IPS-15b (cell line): ENCODE measurements around the gene ZBTB16.

ENCODE experiments used
- H3K27me3 ChIP-seq: one replicate; pipeline ENCODE4 v1.6.1; 2013; ENCODE audit warnings: low read length; ENCODE audit not compliant: control insufficient read depth, insufficient read depth
- H3K36me3 ChIP-seq: one replicate; pipeline ENCODE4 v1.6.1; 2013; ENCODE audit warnings: low read length; ENCODE audit not compliant: control insufficient read depth, insufficient read depth
- H3K4me1 ChIP-seq: one replicate; pipeline ENCODE4 v1.6.1; 2013; ENCODE audit warnings: mild to moderate bottlenecking, low read length; ENCODE audit not compliant: control insufficient read depth, insufficient read depth
- H3K4me3 ChIP-seq: one replicate; pipeline ENCODE4 v1.5.1; 2013; ENCODE audit warnings: low read depth, low read length
- H3K9ac ChIP-seq: one replicate; pipeline ENCODE4 v1.6.1; 2013; ENCODE audit warnings: low read depth, mild to moderate bottlenecking, low read length
- H3K9me3 ChIP-seq: one replicate; pipeline ENCODE4 v1.6.1; 2013; ENCODE audit warnings: mild to moderate bottlenecking, low read length; ENCODE audit not compliant: control insufficient read depth, insufficient read depth

Gene ZBTB16

GRCh38 chr11:114201219-114201618 lies 141.7 kb downstream of the ZBTB16 start:
- H3K36me3 ChIP-seq, result no peaks in the 10 kb centered on the region
- H3K9ac ChIP-seq, result no peak overlapping the region
- H3K27me3 ChIP-seq, result no peaks in the 10 kb centered on the region
- H3K4me3 ChIP-seq, result no peak overlapping the region
- no peaks in the 10 kb centered on the region for H3K9me3 ChIP-seq
- no peaks in the 10 kb centered on the region for H3K4me1 ChIP-seq

GRCh38 chr11:114202011-114202609 lies 142.6 kb downstream of the ZBTB16 start:
- Histone ChIP-seq H3K27me3 (no peaks in the 10 kb centered on the region), H3K4me3 (no peak overlapping the region), H3K4me1 (no peaks in the 10 kb centered on the region), H3K9ac (no peak overlapping the region), H3K9me3 (no peaks in the 10 kb centered on the region), H3K36me3 (no peaks in the 10 kb centered on the region)

- peaks cover 3% of the 10 kb centered on the region for H3K4me1 ChIP-seq
- H3K9ac ChIP-seq, result no peak overlapping the region
- no peaks in the 10 kb centered on the region for H3K27me3 ChIP-seq
- H3K4me3 ChIP-seq, result no peak overlapping the region
- no peaks in the 10 kb centered on the region for H3K9me3 ChIP-seq
- no peaks in the 10 kb centered on the region for H3K36me3 ChIP-seq
Observed at GRCh38 chr11:114207096-114207495, 147.6 kb downstream of the ZBTB16 start.

- Histone ChIP-seq H3K36me3 (no peaks in the 10 kb centered on the region), H3K4me1 (peaks cover 13% of the 10 kb centered on the region), H3K9me3 (no peaks in the 10 kb centered on the region), H3K27me3 (no peaks in the 10 kb centered on the region), H3K4me3 (no peak overlapping the region), H3K9ac (no peak overlapping the region)
Observed at GRCh38 chr11:114208377-114208776, 148.9 kb downstream of the ZBTB16 start.

GRCh38 chr11:114209343-114209742 lies 149.8 kb downstream of the ZBTB16 start:
- no peaks in the 10 kb centered on the region for H3K27me3 ChIP-seq
- H3K9me3 ChIP-seq, result no peaks in the 10 kb centered on the region
- peaks cover 13% of the 10 kb centered on the region for H3K4me1 ChIP-seq

GRCh38 chr11:114209904-114210303 lies 150.4 kb downstream of the ZBTB16 start:
- H3K9me3 ChIP-seq, result no peaks in the 10 kb centered on the region
- H3K4me1 ChIP-seq, result peaks cover 13% of the 10 kb centered on the region
- H3K36me3 ChIP-seq, result no peaks in the 10 kb centered on the region
- H3K9ac ChIP-seq, result no peak overlapping the region
- no peaks in the 10 kb centered on the region for H3K27me3 ChIP-seq
- H3K4me3 ChIP-seq, result no peak overlapping the region

More at GRCh38 chr11:114209343-114209742, 149.8 kb downstream of the ZBTB16 start:
- Histone ChIP-seq H3K9ac (no peak overlapping the region), H3K4me3 (no peak overlapping the region), H3K36me3 (no peaks in the 10 kb centered on the region)

- Histone ChIP-seq H3K9me3 (no peaks in the 10 kb centered on the region), H3K4me3 (no peak overlapping the region), H3K4me1 (peaks cover 13% of the 10 kb centered on the region), H3K9ac (no peak overlapping the region), H3K36me3 (no peaks in the 10 kb centered on the region), H3K27me3 (no peaks in the 10 kb centered on the region)
Observed at GRCh38 chr11:114211444-114212121, 152.1 kb downstream of the ZBTB16 start.

- Histone ChIP-seq H3K9ac (no peak overlapping the region), H3K4me1 (peaks cover 13% of the 10 kb centered on the region), H3K27me3 (no peaks in the 10 kb centered on the region), H3K36me3 (no peaks in the 10 kb centered on the region), H3K9me3 (no peaks in the 10 kb centered on the region), H3K4me3 (no peak overlapping the region)
Observed at GRCh38 chr11:114213622-114214021, 154.1 kb downstream of the ZBTB16 start.

GRCh38 chr11:114215428-114215827 lies 155.9 kb downstream of the ZBTB16 start:
- no peaks in the 10 kb centered on the region for H3K36me3 ChIP-seq
- H3K4me3 ChIP-seq, result no peak overlapping the region
- no peaks in the 10 kb centered on the region for H3K9me3 ChIP-seq
- H3K27me3 ChIP-seq, result no peaks in the 10 kb centered on the region
- no peak overlapping the region for H3K9ac ChIP-seq
- H3K4me1 ChIP-seq, result peaks cover 13% of the 10 kb centered on the region

- no peak overlapping the region for H3K9ac ChIP-seq
- H3K9me3 ChIP-seq, result no peaks in the 10 kb centered on the region
- no peak overlapping the region for H3K4me3 ChIP-seq
- H3K36me3 ChIP-seq, result no peaks in the 10 kb centered on the region
- no peaks in the 10 kb centered on the region for H3K27me3 ChIP-seq
- peaks cover 13% of the 10 kb centered on the region for H3K4me1 ChIP-seq
Observed at GRCh38 chr11:114215871-114216795, 156.6 kb downstream of the ZBTB16 start.

GRCh38 chr11:114216796-114217180 lies 157.3 kb downstream of the ZBTB16 start:
- no peaks in the 10 kb centered on the region for H3K36me3 ChIP-seq
- H3K4me1 ChIP-seq, result peaks cover 11% of the 10 kb centered on the region
- H3K9ac ChIP-seq, result no peak overlapping the region
- H3K4me3 ChIP-seq, result no peak overlapping the region
- no peaks in the 10 kb centered on the region for H3K27me3 ChIP-seq
- H3K9me3 ChIP-seq, result no peaks in the 10 kb centered on the region
